GM23248 (cell line): ENCODE measurements around the gene CORO2A.

Experiments used
- EZH2 ChIP-seq: fragments of 200-600 bp; sonication (generic); IDR thresholded peaks from 2 replicates; pipeline ENCODE4 v1.6.1; 2018; ENCODE audit warnings: antibody characterized with exemption, mild to moderate bottlenecking; ENCODE audit not compliant: insufficient read depth, poor library complexity, severe bottlenecking
- EZH2phosphoT487 ChIP-seq: fragments of 200-600 bp; sonication (generic); IDR thresholded peaks from 2 replicates; pipeline ENCODE4 v1.6.1; 2018; ENCODE audit warnings: antibody characterized with exemption, moderate library complexity, mild to moderate bottlenecking, low read depth; ENCODE audit not compliant: insufficient read depth

DNA sequence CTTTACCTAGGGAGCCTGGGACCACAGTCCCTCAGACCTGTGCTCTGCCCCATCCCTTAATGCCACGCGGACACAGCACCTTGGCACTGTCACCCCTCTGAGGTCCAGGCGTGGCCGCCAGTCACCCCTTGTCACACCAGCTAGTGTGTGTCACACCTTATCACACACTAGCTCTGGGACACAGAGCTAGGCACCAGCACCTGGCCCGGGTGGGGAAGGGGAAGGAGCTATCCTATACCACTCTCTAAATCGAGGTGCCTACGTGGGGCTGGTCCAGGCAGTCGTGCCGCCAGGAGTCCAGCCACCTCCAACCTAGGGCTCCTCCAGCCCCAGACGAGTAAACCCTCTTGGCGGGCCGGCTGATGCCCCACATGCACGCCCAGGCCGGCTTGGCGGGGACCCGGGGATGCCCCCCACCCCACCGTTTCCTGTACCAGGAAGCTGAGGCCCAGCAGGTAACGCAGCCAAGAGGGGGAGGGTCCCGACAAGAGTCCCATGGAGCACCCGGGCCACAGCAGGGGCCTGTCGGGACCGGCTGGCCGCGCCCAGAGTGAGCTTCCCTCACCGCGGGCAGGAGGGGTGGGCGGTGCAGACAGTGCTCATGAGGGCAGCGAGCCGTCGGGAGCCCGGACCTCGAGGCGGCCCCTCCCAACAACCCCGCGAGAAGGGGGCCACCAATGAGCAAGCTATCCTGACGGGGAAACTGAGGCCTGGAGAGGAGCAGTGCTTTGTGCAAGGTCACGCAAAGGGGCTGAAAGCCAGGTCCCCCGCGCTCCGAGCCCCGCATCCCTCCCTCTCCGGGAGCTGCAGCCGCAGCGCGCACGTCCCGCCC, 550 bp downstream of the CORO2A start:
- TF ChIP-seq EZH2 (no peak), EZH2phosphoT487 (no peak)
